WTC11 (cell line): Measurements from ENCODE around the gene NDE1. TPM values are rescaled to one million over a fixed set of nuclear protein-coding genes. Genes with fewer than 3 reads are reported as not detected.

Experiments
- ATAC-seq: fragments of 200-7000 bp; cut with Tn5 transposase; 2 replicates; pipeline ENCODE4 v1.10.0; 2021; ENCODE audit warnings: mild to moderate bottlenecking, moderate library complexity
- CTCF ChIA-PET: fragments of 300-600 bp; sonication (Branson Sonifier 250); formaldehyde crosslinking; loops from one replicate; lab custom pipeline; 2021; ENCODE audit warnings: antibody characterized with exemption; lab: Charles Lee
- POLR2A ChIA-PET: fragments of 350-600 bp; sonication (Branson Sonifier 250); formaldehyde crosslinking; loops from one replicate; lab custom pipeline; 2021; ENCODE audit warnings: antibody characterized with exemption; lab: Charles Lee
- DNase-seq: peaks from one replicate; pipeline ENCODE4 v3.0.0; 2021; ENCODE audit warnings: low spot score
- H3K27ac Mint-ChIP-seq: 2 replicates; pipeline ENCODE4 v1.8.0; 2021; ENCODE audit warnings: mixed read lengths
- H3K27me3 Mint-ChIP-seq: 2 replicates; pipeline ENCODE4 v1.8.0; 2021; ENCODE audit warnings: low read depth, mild to moderate bottlenecking, moderate library complexity, mixed read lengths
- H3K36me3 Mint-ChIP-seq: 2 replicates; pipeline ENCODE4 v1.8.0; 2021; ENCODE audit warnings: mixed read lengths
- H3K4me1 Mint-ChIP-seq: 2 replicates; pipeline ENCODE4 v1.8.0; 2022; ENCODE audit warnings: mixed read lengths
- H3K4me3 Mint-ChIP-seq: 2 replicates; pipeline ENCODE4 v1.8.0; 2021; ENCODE audit warnings: mild to moderate bottlenecking, moderate library complexity, mixed read lengths
- H3K9me3 Mint-ChIP-seq: 2 replicates; pipeline ENCODE4 v1.8.0; 2021; ENCODE audit warnings: mixed read lengths
- AFF4 ChIP-seq: sonication (generic); formaldehyde crosslinking; IDR thresholded peaks from 2 replicates; pipeline ENCODE4 v1.8.1; 2023; ENCODE audit warnings: mild to moderate bottlenecking, missing genetic modification reagents, borderline replicate concordance
- AR ChIP-seq: fragments of 250-450 bp; sonication (Bioruptor Pico); IDR thresholded peaks from 2 replicates; pipeline ENCODE4 v1.9.0; 2021; ENCODE audit warnings: mild to moderate bottlenecking
- ATF6 ChIP-seq: sonication (generic); formaldehyde crosslinking; IDR thresholded peaks from 2 replicates; pipeline ENCODE4 v1.8.1; 2023; ENCODE audit warnings: mild to moderate bottlenecking, missing genetic modification reagents
- CREB1 ChIP-seq: sonication (generic); formaldehyde crosslinking; IDR thresholded peaks from 2 replicates; pipeline ENCODE4 v1.8.0; 2023; ENCODE audit warnings: mild to moderate bottlenecking, missing genetic modification reagents
- CTCF ChIP-seq: fragments of 200-600 bp; IDR thresholded peaks from 2 replicates; pipeline ENCODE4 v1.8.0; 2022; ENCODE audit warnings: antibody characterized with exemption
- ELF4 ChIP-seq: sonication (generic); formaldehyde crosslinking; IDR thresholded peaks from 2 replicates; pipeline ENCODE4 v1.8.1; 2022; ENCODE audit warnings: low read depth, mild to moderate bottlenecking, moderate library complexity, missing genetic modification reagents
- ESRRA ChIP-seq: sonication (generic); formaldehyde crosslinking; IDR thresholded peaks from 2 replicates; pipeline ENCODE4 v1.8.1; 2022; ENCODE audit warnings: mild to moderate bottlenecking, missing genetic modification reagents, borderline replicate concordance
- GABPB1 ChIP-seq: sonication (generic); formaldehyde crosslinking; IDR thresholded peaks from 2 replicates; pipeline ENCODE4 v1.8.1; 2023; ENCODE audit warnings: mild to moderate bottlenecking, missing genetic modification reagents
- HMGA2 ChIP-seq: fragments of 250-450 bp; sonication (Bioruptor Pico); IDR thresholded peaks from 2 replicates; pipeline ENCODE4 v1.4.0; 2021; ENCODE audit warnings: mild to moderate bottlenecking, moderate library complexity
- IRF1 ChIP-seq: sonication (generic); formaldehyde crosslinking; IDR thresholded peaks from 2 replicates; pipeline ENCODE4 v1.8.0; 2023; ENCODE audit warnings: missing genetic modification reagents
- JAZF1 ChIP-seq: fragments of 250-450 bp; sonication (Bioruptor Pico); IDR thresholded peaks from 2 replicates; pipeline ENCODE4 v1.9.0; 2021; ENCODE audit warnings: moderate library complexity, mild to moderate bottlenecking, inconsistent platforms
- JUN ChIP-seq: sonication (generic); formaldehyde crosslinking; IDR thresholded peaks from 2 replicates; pipeline ENCODE4 v1.8.0; 2023; ENCODE audit warnings: mild to moderate bottlenecking, missing genetic modification reagents
- SMAD3 ChIP-seq: sonication (generic); formaldehyde crosslinking; IDR thresholded peaks from 2 replicates; pipeline ENCODE4 v1.8.0; 2022; ENCODE audit warnings: missing genetic modification reagents, mild to moderate bottlenecking, borderline replicate concordance
- SP1 ChIP-seq: sonication (generic); formaldehyde crosslinking; conservative IDR thresholded peaks from 2 replicates; pipeline ENCODE4 v1.8.1; 2022; ENCODE audit warnings: missing genetic modification reagents
- TP53 ChIP-seq: sonication (generic); formaldehyde crosslinking; IDR thresholded peaks from 2 replicates; pipeline ENCODE4 v1.8.1; 2023; ENCODE audit warnings: mild to moderate bottlenecking, missing genetic modification reagents
- ZNF232 ChIP-seq: sonication (generic); formaldehyde crosslinking; IDR thresholded peaks from 2 replicates; pipeline ENCODE4 v1.8.0; 2022; ENCODE audit warnings: mild to moderate bottlenecking, missing genetic modification reagents
- ZNF396 ChIP-seq: fragments of 250-450 bp; sonication (Bioruptor Pico); IDR thresholded peaks from 2 replicates; pipeline ENCODE4 v1.8.0; 2021; ENCODE audit warnings: mild to moderate bottlenecking, moderate library complexity, borderline replicate concordance
- ZNF416 ChIP-seq: fragments of 250-450 bp; sonication (Bioruptor Pico); IDR thresholded peaks from 2 replicates; pipeline ENCODE4 v1.9.0; 2021; ENCODE audit warnings: mild to moderate bottlenecking, inconsistent platforms
- ZNF425 ChIP-seq: fragments of 250-450 bp; sonication (Bioruptor Pico); conservative IDR thresholded peaks from 2 replicates; pipeline ENCODE4 v1.9.0; 2021; ENCODE audit warnings: mild to moderate bottlenecking
- total RNA-seq: library from RNA; stranded (reverse); gene quantifications from 3 replicates; pipeline ENCODE4 v1.2.3, GENCODE V29; 2021

The NDE1 gene
- total RNA-seq, 1 experiment from 2014 or later: 39.4 TPM

- DNase-seq (no peak), ATAC-seq (no peak)
- no peaks in the 10 kb centered on the region for H3K4me1 Mint-ChIP-seq
- CTCF ChIA-PET: no interaction called here
- no peaks in the 10 kb centered on the region for H3K36me3 Mint-ChIP-seq
- POLR2A ChIA-PET: interaction anchor here (1.2 kb wide), 1 partner anchor 9 kb away, joined by 3 read pairs; no protein-coding TSS in a partner anchor
- TF ChIP-seq IRF1 (CRISPR knock-in tag): no peak
- no peak for TF ChIP-seq ZNF416
- no peak for TF ChIP-seq SP1
- TF ChIP-seq CREB1: no peak
- TF ChIP-seq TP53 (CRISPR knock-in tag): no peak
- no peak for TF ChIP-seq AR (CRISPR knock-in tag)
- no peak for TF ChIP-seq JUN
- TF ChIP-seq ELF4 (CRISPR knock-in tag): no peak
- no peak for TF ChIP-seq GABPB1 (CRISPR knock-in tag)
- TF ChIP-seq SMAD3 (CRISPR knock-in tag): no peak
- TF ChIP-seq ZNF425 (CRISPR knock-in tag): no peak
- no peak for TF ChIP-seq AFF4 (CRISPR knock-in tag)
- TF ChIP-seq ESRRA: no peak
- TF ChIP-seq JAZF1: no peak
- no peak for TF ChIP-seq ATF6 (CRISPR knock-in tag)
- TF ChIP-seq CTCF: no peak
- no peak for TF ChIP-seq ZNF232 (CRISPR knock-in tag)
- no peak for TF ChIP-seq ZNF396 (CRISPR knock-in tag)
- TF ChIP-seq HMGA2 (CRISPR knock-in tag): no peak
- no peak overlapping the region for H3K27ac Mint-ChIP-seq
- H3K9me3 Mint-ChIP-seq: no peaks in the 10 kb centered on the region
- H3K27me3 Mint-ChIP-seq: no peaks in the 10 kb centered on the region
- no peak overlapping the region for H3K4me3 Mint-ChIP-seq
These were observed 58.1 kb downstream of the NDE1 start for GRCh38 chr16:15708096-15708495.
